Amniotic stem cell (primary cell): ENCODE measurements around the gene DYNLRB1.
"Not testable (repeated sequence)": the region's sequence is repeated elsewhere in the genome, so short reads cannot be mapped to it uniquely, and the experiment has no call there.

ENCODE experiments used
- DNase-seq: peaks from one replicate; lab custom pipeline; 2025; lab: John Stamatoyannopoulos, UW

Gene DYNLRB1

DNA sequence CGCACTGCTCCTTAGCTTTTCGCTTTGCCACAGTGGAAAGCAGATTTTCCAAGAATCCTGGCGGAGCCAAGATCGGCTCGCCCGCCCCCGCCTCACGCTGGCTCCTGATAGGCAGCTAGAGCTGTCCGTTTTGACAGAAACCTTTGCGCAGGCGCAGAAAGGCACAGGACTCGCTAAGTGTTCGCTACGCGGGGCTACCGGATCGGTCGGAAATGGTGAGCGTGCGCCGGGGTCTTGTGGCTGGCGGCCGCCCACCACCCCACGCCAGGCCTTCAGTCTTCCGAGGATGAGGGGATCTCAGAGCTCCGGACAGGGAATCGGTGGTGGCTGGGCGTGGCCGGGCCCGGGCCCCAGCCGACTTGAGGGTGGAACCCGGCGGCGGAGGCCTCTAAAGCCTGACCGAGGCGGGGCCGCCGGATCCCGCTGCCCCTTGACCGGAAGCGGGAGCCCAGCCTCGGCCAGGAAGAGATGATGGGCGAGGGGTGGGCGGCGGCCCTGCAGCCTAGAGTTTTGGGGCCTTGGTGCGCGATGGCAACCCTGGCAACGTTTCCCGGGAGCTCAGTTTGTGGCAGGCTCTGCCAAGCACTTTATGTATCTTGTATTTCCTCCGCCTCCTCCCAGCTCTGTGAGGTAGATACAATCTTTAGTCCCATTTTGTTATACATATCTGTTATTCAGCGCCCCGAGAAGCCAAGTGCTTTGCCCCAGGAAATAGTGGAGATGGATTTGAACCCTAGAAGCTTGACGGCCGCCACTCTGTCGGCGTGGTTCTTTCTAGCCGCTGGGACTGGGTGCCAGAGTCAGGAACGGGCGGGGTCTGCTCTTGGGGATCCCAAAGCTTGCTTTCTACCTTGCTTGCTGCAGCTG lies at the start of gene DYNLRB1:
Gene DYNLRB1, plus strand, starts transcription at position 176 of the 867 bp plus-strand sequence. Its CDS starts 37 bp downstream, at position 213.
- DNase-seq = peak; percentile 97

DNA sequence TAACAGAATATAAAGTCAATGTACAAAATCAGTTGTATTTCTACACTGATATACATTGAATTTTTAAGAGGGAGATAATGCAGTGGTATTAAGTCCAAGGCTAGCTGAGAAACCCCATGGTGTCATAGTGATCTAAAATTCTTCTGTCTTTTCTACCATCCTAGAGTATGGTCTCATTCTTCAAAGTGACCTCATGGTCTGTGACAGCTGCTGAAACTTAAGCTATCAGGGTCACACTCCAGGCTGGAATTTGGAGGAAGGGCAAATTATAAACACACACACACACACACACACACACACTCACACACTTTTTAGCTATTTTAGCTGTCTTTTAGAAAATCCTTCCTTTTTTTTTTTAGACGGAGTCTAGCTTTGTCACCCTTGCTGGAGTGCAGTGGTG lies 47.3 kb upstream of the DYNLRB1 start:
- no peak for DNase-seq

DNA sequence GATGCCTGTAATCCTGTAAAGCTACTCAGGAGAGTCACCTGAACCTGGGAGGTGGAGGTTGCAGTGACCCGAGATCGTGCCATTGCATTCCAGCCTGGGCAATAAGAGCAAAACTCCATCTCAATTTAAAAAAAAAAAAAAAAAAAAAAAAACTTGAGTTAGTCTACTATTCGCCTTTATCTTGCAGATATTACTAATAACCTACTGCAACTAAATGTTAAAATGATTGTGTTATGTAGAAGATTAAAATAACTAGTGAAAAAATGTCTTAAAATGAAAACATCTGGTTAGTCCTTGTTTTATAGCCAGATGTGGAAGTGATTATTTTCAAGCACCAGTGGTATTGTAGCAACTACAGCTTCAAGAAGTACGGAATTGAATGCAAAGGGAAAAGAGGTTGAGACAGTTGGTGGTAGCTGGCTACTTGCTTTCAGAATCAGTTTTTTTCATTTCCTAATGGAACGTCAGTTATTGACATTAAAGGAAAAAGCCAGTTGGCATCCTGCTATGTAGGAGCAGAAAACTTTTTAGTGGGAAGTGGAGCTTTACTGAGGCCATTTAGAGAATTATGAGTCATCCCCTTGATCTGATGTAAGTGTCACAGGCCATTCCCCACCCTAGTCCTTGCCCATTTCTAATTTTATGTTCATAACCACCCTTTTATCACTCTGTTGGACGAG lies 43.8 kb upstream of the DYNLRB1 start:
- peak; percentile 45 for DNase-seq

DNA sequence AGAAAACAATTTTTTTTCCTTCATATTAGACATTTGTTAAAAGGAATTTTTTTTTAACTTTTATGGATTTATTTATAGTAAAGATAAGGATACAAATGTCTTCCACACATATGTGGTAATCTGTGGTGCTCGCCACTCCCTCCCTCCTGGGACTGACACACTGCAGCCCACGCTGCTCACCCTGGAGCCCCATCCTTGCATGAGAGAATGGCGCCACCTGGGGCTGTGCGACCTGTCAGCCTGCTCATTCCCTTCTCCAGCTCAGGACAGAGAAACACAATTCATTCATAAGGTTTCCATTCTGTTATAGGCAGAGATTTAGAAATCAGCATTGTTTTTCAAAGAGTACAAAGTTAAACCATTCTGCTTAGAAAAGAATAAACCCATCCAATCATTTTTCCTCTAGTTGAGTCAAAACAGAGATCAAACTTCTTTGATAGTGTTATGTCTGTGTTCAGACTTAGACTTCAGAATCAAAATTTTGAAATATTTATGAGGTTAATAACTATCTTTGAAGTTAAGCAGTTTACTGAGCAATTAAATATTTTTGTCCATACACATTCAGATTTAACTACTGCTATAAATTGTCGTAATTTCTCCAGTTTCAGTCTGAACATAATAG lies 42.8 kb upstream of the DYNLRB1 start:
- DNase-seq = no peak

GRCh38 chr20:34475979-34476736 lies 40.1 kb upstream of the DYNLRB1 start:
- no peak for DNase-seq

- DNase-seq = no peak
Measured at GRCh38 chr20:34479627-34480026, 36.6 kb upstream of the DYNLRB1 start.

DNA sequence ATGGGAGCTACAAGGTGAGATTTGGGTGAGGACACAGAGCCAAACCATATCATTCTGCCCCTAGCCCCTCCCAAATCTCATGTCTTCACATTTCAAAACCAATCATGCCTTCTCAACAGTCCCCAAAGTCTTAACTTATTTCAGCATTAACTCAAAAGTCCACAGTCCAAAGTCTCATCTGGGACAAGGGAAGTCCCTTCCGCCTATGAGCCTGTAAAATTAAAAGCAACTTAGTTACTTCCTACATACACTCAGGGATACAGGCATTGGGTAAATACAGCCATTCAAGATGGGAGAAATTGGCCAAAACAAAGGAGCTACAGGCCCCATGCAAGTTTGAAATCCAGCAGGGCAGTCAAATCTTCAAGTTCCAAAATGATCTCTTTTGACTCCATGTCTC lies 34.1 kb upstream of the DYNLRB1 start:
- not testable (repeated sequence) for DNase-seq

DNA sequence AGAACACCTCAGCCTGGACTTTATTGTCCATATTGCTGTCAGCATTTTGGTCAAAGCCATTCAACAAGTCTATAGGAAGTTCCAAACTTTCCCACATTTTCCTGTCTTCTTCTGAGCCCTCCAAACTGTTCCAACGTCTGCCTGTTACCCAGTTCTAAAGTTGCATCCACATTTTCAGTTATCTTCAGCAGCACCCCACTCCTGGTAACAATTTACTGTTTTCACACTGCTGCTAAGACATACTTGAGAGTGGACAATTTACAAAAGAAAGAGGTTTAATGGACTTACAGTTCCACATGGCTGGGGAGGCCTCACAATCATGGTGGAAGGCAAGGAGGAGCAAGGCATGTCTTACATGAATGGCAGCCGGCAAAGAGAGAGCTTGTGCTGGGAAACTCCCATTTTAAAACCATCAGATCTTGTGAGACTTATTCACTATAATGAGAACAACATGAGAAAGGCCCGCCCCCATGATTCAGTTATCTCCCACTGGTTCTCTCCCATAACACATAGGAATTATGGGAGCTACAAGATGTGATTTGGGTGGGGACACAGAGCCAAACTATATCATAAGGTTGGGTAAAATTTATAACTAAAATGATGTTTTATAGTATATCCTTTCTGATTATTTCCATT lies 32.5 kb upstream of the DYNLRB1 start:
- not testable (repeated sequence) for DNase-seq

DNA sequence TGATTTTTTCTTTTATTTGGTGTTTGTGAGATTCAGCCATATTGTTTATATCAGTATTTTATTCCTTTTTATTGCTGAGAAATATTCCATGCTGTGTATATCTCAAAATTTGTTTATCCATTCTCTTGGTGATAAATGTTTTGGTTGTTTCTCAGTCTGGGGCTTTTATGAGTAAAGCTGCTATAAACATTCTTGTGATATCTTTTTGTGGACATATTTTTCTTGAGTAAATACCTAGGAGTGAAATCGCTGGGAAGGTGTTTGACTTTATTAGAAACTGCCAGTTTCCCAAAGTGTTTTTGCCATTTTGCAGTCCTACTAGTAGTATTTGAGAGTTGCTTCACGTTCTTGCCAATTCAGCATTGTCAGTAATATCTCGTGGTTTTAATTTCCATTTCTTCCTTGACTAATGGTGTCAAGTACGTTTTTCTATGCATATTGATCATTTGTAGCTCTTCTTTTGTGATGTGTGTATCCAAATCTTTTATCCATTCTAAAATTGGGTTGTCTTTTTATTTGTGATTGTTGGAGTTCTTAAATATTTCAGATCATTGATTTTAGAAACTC lies 31.1 kb upstream of the DYNLRB1 start:
- DNase-seq = no peak

GRCh38 chr20:34491226-34491931 lies 24.8 kb upstream of the DYNLRB1 start:
- DNase-seq = no peak

DNA sequence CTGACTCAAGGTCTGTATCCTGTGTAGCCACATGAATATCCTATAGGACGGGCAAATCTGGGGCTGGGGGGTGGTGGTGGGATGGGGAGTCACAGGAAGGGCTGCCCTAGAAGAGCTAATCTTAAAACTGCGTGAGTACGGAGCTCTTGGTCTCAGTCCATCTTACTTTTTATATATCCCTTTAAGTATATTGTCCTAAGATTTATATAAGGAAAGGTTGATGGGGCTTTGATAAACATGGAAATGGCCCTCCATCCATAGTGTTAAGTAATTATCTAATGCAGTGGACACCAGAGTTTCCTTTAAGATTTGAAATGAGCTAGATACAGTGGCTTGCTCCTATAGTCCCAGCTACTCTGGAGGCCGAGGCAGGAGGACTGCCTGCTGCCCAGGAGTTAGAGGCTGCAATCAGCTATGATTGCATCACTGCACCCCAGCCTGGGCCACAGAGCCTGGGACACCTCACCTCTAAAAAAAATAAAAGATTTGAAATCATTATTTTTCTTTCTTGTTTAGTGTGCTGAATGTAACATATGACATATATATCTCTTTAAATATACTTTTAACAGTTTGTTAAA lies 24.2 kb upstream of the DYNLRB1 start:
- DNase-seq = no peak

DNA sequence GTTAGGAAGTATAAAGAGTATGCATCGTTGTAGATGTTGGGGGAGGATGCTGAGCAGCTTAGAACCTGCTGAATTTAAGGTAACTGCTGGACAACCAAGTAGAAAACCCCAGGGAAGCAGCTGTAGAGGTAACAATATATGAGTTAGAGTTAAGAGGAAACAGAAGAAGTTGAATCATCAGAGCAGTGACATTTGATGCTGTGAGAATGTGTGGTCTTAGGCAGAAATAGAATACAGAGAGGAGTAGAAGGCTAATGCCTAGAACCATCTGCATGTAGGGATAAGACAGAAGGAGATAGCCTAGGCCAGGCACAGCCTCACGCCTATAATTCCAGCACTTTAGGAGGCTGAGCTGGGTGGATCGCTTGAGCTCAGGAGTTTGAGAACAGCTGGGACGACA lies 22.6 kb upstream of the DYNLRB1 start:
- DNase-seq = no peak

GRCh38 chr20:34495307-34495706 lies 20.9 kb upstream of the DYNLRB1 start:
- DNase-seq = no peak

GRCh38 chr20:34495916-34496315 lies 20.3 kb upstream of the DYNLRB1 start:
- DNase-seq = no peak

DNA sequence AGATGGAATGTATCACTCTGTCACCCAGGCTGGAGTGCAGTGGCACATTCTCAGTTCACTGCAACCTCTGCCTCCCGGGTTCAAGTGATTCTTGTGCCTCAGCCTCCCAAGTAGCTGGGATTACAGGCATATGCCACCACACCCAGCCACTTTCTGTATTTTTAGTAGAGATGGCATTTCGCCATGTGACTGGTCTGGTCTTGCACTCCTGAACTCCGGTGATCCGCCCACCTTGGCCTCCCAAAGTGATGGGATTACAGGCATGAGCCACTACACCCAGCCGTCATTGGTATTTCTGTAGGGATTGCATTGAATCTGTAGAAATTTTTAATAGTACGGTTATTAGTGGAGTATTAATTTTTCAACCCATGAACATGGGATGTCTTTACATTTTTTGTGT lies 18.6 kb upstream of the DYNLRB1 start:
- DNase-seq = not testable (repeated sequence)

DNA sequence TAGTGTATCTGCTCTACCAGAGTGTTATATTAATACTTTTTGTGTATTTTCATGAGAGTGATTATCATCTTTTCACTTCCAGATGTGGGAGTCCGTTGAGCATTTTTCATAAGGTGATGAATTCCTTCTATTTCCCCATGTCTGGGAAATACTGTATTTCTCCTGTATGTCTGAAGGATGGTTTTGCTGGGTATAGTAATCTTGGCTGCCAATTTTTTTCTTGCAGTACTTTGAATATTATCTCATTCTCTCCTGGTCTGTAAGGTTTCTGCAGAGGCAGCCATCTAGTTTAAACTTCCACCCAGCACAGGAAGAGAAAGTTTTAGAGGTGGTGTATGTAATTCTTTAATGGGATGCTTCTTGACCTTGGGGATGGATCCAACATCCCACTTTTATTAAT lies 15.4 kb upstream of the DYNLRB1 start:
- DNase-seq = no peak

- DNase-seq = no peak
Measured at GRCh38 chr20:34506480-34506879, 9.7 kb upstream of the DYNLRB1 start.

DNA sequence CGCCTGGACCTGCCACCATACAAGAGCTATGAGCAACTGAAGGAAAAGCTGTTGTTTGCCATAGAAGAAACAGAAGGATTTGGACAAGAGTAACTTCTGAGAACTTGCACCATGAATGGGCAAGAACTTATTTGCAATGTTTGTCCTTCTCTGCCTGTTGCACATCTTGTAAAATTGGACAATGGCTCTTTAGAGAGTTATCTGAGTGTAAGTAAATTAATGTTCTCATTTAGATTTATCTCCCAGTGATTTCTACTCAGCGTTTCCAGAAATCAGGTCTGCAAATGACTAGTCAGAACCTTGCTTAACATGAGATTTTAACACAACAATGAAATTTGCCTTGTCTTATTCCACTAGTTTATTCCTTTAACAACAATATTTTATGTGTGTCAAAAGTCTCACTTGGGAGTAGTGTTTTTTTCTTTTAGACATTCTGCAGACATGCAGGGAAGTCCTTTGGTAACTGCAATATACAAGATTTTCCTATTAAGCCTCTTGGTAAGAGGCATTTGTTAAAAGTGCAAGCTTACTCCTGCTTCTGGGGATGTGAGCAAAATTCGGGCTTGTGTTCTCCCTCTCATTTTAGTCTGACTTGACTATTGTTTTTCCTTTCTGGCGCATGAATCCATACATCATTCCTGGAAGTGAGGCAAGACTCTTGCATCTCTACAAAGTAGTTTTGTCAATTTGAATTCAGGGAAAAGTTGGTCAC lies 8.4 kb upstream of the DYNLRB1 start:
- DNase-seq = no peak

DNA sequence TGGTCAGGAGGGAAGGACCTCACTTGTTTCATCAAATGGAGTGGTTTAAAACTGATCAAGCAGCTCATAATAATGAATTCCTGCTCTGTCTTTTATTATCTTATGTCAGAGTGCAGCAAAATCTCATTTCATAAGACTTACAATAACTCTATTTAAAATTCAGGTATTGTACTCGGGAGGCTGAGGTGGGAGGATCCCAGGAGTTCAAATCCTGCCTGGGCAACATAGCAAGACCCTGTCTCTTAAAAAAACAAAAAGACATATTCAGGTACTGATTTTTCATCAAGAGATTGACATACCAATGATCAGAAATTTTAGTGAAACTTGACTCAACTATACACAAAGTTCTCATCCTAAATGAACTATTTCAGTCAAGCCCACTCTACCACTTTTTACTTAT lies 5.6 kb upstream of the DYNLRB1 start:
- no peak for DNase-seq

GRCh38 chr20:34511891-34512265 lies 4.3 kb upstream of the DYNLRB1 start:
- no peak for DNase-seq
